Mammary microvascular endothelial cell (primary cell): ENCODE measurements around the gene ASPRV1. TPM values are rescaled to one million over a fixed set of nuclear protein-coding genes. Genes with fewer than 3 reads are reported as not detected.

Source experiments
- total RNA-seq: library from RNA; depleted of rRNA; stranded (reverse); fragments of >200 nt; gene quantifications from 2 replicates; pipeline ENCODE4 v1.2.3, GENCODE V29; 2015

The ASPRV1 gene
- total RNA-seq = 0.10 and 0.20 TPM in 2 replicates

DNA sequence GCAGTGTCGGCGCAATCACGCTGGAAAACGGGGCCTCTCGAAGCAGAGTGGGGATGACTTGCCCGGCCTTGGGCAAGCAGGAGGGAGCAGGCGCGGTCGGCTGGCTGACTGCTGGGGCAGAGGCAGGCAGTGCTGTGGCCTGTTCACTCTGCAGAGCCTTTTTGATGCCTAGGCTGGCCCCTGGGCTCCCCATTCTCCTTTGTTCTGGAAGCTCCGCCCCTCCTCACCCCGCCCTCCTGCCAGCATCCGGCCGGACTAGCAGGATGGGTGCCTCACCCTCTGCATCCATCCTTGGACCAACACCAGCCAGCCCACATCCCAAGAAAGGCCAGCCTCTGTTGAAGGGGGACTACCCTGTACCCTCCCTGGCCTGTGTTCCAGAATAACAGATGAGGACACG is at the start of gene ASPRV1:
TSS of gene ASPRV1 (minus strand) at position 136 of the 400 bp plus-strand sequence. CDS start 195 bp downstream, outside the sequence.

DNA sequence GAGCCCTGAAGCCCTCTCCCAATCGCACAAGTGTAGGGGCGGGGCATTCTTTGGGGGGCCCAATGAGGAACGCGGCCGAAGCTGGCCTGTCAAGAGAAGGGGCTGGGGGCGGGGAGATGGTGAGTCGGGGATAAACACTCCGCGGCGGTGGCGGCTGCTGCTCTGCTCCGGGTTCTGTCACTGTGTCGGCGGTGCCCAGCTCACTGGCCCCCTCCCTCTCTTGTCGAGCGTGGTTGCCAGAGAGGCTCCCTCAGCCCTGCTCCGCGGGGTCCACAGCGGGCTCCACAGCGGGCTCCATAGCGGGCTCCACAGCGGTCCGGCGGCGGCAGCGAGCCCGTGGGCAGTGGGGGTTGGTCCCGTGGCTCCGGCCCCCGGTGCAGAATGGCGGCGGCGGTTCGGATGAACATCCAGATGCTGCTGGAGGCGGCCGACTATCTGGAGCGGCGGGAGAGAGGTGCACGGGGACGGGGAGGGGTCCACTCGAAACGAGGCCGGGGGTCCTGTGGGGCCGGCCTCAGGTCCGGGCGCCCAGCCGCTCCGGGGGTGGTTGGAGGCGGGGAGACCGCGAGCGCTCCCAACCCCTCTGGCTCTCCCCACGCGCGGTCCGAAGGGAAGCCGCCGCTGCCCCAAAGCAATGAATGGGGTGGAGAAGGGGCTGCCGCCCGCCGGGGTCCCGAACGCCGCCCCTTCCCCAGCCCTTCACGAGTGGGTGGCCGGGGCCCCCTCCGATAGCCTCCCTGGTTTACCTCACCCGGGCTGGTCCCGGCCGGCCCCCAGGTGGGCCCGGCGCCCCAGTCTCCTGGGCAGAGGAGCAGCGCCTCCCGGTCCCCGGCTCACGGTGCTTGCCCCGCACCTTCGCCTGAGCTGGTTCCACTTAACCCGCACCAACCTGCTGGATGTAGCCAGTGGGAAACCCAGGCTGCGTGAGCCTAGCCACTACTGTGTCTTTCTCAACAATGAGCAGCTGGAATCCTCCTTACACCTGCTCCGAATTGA is 46.2 kb downstream of the ASPRV1 start, which contains the start of gene MXD1:
TSS of gene MXD1 (plus strand) at position 160 of the 996 bp plus-strand sequence. CDS start at position 382, 222 bp downstream.

Other genes starting within 250 kb of the ASPRV1 start
- 70.0 and 78.1 TPM in 2 replicates for gene ANXA4, start 219.5 kb downstream of the ASPRV1 start, total RNA-seq
- 8.3 and 8.6 TPM in 2 replicates for gene GMCL1, start 132.0 kb downstream of the ASPRV1 start, total RNA-seq
- gene SNRNP27, start 67.7 kb downstream of the ASPRV1 start, total RNA-seq = 48.5 and 55.8 TPM in 2 replicates
- gene MXD1, start 46.5 kb downstream of the ASPRV1 start, total RNA-seq = 3.9 TPM in 2 replicates
- gene PCBP1, start 125.8 kb upstream of the ASPRV1 start, total RNA-seq = 127 and 142 TPM in 2 replicates
- gene C2orf42, start 229.4 kb upstream of the ASPRV1 start, total RNA-seq = 9.4 and 13.6 TPM in 2 replicates